HK-2 (cell line): Measurements from ENCODE around the gene INTS7.
"Not testable (repeated sequence)": the region's sequence is repeated elsewhere in the genome, so short reads cannot be mapped to it uniquely, and the experiment has no call there.

Experiments
- DNase-seq: peaks from one replicate; pipeline ENCODE4 v3.0.0-alpha.2; 2018; ENCODE audit not compliant: unreplicated experiment

The INTS7 gene

DNA sequence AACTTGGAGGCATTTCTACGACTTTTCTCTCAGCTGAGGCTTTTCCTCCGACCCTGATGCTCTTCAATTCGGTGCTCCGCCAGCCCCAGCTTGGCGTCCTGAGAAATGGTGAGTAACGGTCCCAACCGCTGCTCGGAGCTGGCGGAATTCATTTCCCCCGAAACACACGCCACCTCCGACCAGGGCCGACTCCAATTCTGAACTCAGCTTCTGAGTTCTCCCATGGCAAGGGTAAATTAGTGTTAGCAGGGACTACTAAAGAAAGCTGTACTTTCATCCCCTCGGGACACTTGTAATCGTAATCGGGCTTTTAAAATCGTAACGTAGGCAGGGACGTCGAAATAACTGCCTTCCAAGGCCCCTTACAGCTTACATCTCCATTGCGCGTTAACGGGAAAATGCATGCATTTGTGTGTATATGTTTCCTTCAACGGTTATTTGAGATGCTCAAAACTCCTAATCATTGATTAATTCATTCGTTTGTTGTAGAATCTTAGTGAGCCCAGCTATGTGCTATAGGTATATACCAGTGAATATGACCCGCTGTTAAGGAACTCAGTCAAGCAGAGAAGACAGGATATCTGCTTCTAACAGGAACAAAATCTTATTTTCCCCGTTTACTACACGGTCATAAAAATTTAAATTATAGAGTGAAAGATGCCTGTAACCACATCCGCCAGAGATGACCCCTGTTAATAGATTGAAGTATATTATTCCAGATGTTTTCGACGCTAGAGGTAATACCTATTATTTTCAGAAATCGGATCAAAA is 663 bp upstream of the INTS7 start:
- no peak for DNase-seq

DNA sequence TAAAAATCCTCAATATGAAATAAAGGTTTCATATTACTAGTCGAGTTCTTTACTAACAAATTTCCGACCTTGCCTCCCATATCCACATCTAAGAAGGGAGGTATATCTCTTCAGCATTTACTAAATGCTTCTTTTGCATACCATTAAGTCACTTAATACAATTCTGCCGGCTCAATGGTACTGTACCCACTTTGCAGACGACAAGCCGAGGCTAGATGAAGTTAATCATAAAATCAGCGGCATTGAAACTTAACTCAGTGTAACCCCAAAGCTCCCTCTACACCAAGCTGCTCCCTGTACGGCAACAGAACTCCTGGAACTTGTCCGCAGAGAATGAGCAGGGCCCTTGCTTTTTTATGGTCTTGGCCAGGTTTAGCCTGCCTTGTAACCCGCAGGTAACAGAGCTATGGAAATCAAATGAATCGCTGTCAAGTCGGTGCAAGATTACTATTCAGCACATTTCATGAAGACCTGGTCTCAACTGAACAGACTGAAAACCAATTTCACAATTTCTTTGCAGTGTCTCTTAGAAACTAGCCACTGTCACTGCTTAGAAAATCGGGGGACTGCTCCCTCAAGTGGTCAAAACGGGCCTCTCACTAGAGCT is 738 bp downstream of the INTS7 start:
- no peak for DNase-seq

DNA sequence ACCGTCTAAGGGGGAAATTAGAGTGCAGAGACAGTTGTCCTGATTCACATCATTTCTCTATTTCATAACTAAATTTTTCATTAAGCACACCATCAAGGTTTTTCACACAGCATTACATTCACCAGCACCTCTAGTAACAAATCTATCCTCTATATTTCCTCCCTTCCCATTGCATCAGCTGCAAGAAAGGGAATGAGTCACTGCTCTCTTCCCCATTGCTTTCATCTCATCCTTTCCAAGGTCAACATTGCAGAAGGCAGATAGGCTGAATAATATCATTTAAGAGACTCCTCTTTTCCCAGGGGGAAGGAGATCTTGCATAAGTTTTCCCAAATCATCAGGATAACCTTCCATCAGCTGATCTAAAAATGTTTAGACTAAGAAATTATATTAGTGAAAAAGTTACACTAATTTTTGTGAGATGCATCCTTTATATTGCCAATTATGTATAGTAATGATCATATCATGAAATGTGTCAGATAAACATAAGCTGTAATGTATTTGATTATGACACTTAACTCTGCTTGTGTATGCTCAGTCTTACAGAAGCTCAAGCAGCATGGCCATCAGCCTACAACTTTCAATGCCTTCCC is 4.3 kb downstream of the INTS7 start:
- DNase-seq: no peak

DNA sequence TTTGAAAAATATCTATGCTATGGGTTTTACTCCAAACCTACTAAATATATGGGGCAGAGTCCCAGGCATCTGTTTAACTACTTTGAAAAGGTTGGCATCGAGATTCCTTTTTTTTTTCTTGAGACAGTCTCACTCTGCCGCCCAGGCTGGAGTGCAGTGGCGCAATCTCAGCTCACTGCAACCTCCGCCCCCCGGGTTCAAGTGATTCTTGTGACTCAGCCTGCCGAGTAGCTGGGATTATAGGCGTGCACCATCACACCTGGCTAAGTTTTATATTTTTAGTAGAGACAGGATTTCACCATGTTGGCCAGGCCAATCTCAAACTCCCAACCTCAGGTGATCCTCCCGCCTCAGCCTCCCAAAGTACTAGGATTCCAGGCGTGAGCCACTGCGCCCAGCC is 7.6 kb downstream of the INTS7 start:
- peak; percentile 18 for DNase-seq

DNA sequence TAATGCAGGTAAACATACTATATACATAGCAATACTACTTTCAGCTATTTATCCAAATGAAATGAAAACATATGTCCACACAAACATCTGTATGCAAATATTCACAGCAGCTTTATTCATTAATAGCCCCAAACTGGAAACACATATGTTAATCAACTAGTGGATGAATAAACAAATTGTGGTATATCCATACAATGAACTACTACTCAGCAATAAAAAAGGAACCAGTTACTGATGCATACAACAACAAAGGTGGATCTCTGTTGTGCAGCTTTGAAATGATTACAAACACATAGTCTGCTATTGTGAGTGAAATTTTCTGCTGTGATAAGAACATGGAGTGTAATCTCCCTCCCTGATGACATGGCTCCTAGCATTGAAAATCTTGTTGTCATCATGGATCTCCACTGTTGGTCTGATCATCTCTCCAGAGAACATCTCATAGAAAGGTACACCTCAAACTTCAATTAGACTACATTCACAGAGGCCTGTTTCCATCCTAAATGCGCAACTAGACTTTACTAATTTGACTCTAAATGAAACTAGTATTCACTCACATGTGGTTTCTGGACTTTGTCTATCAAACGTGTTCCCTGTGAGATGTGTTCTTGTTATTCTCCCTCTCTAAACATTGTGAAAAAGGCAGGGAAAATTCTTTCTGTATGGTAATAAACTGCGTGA is 10.7 kb downstream of the INTS7 start:
- no peak for DNase-seq

DNA sequence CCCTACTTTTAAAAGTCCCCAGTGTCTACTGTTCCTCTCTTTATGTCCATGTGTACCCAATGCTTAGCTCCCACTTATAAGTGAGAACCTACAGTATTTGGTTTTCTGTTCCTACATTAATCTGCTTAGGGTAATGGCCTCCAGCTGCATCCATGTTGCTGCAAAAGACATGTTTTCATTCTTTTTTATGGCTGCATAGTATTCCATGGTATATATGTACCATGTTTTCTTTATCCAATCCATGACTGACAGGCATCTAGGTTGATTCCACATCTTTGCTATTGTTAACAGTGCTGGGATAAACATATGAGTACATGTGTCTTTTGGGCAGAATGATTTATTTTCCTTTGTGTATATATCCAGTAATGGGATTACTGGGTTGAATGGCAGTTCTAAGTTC is 12.4 kb downstream of the INTS7 start:
- DNase-seq: not testable (repeated sequence)

DNA sequence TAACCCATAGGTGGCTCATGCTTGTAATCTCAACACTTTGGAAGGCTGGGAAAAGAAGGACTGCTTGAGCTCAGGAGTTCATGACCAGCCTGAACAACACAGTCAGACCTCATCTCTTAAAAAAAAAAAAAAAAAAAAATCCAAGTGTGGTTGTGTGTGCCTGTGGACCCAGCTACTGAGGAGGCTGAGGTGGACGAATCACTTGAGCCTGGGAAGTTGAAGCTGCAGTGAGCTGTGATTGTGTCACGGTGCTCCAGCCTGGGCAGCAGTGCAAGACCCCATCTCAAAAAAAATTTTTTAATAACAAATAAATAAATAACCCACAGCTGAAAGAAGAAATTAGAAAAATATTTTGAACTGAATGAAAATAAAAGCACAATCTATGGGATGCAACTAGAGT is 13.8 kb downstream of the INTS7 start:
- DNase-seq: no peak

DNA sequence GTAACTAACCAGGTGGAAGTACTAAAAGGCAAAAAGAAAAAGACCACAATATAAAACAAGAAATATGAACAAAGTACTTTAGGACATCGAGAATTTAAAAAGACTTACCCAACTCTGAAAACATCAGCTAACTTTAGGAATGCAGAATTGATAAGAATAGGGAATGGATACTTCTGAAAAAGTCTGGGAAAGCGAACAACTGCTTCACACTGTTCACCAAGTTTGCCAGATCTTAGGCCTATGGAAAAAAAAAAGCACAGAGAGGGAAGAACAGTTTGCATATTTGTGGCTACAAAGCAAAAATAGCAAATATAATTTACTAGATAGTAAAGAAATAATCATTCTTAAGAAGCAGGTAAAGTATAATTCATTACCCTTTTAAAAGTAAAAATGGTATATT is 14.4 kb downstream of the INTS7 start:
- DNase-seq: no peak

DNA sequence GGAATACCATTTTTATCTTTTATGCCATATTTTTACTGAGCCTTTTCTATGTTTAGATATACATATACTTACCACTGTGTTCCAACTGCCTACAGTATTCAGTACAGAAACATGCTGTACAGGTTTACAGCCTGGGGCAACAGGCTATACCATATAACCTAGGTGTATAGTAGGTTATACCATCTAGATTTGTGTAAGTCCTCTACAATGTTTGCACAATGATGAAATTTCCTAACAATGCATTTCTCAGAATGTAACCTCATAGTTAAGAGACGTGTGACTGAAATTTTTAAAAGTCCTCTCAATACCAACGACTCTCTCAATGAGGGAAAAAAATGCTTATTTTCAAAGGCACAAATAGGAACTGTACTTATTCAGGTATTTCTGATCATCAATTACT is 21.7 kb downstream of the INTS7 start:
- no peak for DNase-seq

DNA sequence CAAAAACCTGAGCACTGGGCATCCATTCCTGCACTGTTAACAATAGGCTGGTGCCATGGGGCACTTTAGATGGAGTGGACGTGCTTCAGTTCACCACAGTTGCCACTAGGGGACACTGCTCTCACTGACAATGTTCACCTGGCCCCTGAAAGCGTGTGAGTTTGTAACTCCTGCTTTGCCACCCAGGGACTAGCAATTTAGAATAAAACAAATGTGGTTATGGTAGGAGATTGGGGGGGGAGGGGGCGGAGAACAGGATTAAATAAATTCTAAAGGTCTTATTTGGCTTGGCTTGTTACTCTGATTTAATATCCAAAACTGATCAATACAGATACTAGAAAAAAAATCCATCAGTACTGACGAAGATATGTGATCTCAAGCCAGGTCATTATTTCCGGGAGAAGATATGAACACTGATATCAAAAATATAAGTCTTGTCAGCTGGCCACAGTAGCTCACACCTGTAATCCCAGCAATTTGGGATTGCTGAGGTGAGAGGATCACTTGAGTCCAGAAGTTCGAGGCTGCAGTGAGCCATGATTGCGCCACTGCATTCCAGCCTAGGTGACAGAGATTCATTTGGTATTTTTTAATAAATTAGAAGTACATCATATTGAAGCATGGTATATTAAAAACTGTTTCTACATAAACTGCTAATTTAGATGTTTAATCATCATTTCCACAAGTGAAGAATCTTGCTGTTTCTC is 23.2 kb downstream of the INTS7 start:
- DNase-seq: peak; percentile 66

DNA sequence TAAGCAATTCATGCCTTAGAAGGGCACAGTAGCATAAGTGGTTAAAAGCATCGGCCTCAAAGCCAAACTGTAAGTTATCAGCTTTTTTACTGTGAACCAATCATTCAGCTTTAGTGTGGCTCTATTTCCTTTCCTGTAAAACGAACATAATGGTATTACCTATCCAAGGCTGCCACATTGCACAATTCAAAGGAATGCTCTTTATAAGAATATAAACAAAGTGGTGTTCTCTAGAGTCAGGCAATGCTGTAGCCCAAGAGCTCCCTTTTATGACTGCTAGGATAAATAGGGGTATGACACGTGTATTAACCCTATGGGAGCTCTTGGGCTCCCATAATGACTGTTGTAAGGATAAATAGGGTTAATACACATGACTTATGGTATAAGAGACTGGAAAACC is 25.4 kb downstream of the INTS7 start:
- no peak for DNase-seq

DNA sequence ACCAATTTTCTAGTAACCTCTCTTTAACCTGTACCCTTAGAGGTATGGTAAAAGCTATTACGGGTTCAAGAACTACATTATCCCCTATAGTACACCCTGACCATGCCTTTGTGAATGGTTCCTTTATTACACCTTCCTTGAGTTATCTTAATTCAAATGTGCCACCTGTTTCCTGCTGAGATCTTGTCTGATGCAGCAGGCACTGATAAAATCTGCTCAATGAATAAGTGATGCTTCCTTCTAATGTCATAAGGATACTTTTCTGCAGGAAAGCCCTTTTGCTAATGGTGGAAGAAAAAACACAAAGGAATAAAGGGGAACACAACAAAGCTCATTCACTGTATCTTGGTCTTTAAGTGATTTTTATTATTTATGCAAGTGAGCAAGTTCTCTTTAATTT is 25.8 kb downstream of the INTS7 start:
- no peak for DNase-seq

DNA sequence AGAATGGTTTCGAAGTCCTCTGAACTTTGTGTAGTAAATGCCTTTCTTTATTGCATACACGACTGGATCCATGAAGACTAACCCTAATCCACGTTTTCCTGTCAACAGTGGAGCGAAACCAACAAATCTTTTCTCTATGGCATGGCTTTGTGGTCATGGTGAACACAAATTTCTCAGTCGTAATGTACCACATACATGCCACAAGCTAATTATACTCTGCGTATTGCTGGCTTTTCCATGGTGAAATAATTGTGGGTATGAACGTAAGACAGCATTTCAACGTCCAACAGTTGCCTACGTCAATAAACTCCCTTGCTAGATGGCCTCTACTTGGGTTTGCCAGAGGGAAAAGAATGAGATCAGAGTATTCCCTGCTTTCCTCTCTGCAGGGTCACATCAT is 27.5 kb downstream of the INTS7 start:
- no peak for DNase-seq

DNA sequence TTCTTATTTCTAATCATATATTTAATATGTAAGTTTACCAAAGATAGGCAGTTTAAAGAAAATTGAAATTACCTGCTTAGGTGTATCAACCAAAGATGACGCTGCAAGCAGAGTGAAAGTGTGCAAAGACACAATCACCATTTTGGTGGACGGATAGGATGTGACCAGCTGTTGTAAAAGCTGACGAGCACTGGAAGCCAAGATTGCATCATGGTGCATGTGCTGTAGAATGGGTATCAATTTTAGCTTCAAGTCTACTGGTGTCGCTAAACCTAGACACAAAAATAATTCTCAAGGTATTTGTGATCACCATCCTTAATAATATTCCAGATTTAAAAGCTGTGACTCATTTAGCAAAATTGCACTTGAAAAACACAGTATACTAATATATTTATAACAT is 28.2 kb downstream of the INTS7 start:
- no peak for DNase-seq

DNA sequence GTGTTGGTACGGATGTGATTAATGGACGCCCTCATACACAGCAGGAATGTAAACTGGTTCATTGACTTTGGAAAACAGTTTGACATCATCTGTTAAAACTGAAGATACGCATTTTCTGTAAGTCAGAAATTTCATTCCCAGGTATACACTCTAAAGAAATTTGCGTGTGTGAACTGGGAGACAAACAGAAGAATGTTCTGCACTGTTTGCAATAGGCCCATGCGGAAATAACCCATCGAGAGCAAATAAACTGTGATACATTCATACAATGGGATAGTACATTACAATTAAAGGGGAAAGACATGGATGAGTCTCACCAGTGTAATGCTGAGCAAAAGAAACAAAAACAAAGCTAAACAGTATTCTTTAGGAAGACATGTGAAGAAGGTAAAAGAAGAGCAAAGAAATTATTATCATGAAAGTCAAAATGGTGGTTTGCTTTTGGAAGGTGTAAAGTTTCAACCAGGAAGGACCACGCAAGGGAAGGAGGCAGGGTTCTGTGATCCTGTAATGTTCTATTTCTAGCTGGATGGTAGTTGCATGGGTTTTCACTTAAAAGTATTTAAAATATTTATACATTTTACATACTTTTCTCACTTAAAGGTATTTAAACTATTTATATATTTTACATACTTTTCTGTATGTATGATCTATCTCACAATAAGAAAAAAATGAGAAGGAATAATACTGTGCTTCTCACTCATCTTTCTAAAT is 30.3 kb downstream of the INTS7 start:
- no peak for DNase-seq

DNA sequence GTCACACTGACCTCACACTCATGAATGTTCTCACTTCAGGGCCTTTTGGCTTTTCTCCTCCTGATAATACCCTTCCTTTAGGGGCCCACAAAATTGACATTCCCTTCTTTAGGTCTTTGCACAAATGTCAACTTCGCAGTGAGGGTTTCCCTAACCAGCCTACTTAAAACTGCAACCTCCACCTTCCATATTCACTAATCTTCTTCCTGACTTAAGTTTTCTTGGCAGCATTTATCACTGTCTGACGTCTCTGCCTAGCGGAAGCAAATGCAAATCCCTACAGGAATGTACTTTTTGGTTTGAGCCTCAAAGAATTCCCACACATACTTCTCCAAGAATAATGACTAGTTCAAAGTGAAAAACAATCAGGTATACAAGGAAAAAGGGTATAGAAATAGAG is 32.8 kb downstream of the INTS7 start:
- no peak for DNase-seq

DNA sequence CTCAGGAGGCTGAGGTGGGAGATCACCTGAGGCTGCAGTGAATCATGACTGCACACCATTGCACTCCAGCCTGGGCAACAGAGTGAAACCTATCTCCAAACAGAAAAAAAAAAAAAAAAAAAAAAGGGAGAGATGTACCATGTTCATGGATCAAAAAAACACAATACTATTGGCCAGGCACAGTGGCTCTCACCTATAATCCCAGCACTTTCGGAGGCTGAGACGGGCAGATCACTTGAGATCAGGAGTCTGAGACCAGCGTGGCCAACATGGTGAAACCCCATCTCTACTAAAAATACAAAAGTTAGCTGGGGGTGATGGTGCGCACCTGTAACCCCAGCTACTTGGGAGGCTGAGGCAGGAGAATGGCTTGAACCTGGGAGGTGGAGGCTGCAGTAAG is 37.9 kb downstream of the INTS7 start:
- DNase-seq: not testable (repeated sequence)

DNA sequence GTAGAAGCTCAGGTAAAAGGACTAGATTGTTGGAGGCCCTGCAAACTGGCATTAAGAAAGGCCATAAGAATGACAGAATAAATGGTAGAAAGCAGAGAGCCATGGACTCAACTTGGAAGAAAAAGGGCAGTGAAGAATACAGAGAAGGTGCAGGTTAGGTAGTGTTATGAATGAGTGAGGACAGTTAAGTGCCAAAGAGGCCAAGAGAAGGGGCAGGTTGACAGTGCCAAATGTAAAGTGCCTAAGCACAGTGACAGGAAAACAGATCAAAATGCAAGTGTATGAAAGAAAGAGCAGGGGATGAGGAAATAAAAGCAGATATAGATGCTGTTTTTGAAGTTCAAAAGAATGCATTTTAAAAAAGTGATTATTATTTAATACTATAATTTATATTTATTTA is 43.7 kb downstream of the INTS7 start:
- DNase-seq: no peak

DNA sequence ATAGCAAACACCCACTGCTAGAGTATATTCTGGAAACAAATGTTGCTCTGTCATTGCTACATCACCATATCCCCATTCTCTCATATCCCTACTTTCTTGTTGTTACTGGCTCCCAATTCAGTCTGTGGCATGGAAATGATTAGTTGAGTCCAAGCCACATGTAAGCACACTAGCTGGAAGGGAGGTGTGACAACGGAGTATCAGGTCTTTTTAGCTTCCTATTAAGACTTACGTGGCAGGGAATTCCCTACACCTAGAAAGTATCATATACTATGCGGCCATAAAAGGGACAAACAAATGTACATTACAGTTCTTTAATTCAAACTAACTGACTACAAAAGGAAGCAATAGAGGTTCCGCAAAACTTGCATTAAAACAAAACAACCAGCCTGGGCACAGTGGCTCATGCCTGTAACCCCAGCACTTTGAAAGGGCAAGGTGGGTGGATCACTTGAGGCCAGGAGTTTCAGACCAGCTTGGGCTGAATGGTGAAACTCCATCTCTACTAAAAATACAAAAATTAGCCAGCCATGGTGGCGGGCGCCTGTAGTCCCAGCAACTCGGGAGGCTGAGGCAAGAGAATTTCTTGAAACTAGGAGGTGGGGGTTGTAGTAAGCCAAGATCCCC is 48.6 kb downstream of the INTS7 start:
- no peak for DNase-seq

DNA sequence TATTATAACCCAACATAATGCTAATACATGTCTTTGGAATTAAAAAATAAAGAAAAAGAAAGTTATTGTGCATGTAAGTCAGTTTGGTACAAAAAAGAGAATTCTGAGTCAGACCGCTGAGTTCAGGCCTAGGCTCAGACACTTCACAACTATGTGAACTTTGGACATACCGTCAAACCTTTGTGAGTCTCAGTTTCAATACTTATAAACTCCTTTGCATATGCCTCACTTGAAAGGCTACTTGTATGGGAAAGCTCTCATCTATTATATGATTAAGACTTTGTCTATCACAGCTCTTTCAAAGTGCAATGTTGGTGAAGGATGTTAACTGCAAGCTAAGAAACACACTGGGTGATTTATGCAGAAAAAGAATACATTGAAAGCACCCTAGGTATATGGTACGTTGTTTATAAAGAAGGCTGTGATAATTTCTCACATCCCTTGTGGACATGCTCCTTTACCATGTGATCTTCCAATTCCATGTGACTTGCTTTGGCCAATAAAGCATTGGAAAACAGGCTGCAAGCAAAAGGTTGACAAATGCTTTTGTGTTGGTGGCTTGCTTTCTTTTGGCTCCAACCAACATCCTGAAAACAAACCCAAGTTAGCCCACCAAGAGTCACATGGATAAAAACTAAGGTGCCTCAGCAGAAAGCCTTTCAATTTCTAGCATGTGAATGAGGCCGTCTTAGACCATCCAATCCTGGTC is 49.6 kb downstream of the INTS7 start:
- no peak for DNase-seq
